ENCODE data around the gene ALDH8A1.

Gene ALDH8A1

DNA sequence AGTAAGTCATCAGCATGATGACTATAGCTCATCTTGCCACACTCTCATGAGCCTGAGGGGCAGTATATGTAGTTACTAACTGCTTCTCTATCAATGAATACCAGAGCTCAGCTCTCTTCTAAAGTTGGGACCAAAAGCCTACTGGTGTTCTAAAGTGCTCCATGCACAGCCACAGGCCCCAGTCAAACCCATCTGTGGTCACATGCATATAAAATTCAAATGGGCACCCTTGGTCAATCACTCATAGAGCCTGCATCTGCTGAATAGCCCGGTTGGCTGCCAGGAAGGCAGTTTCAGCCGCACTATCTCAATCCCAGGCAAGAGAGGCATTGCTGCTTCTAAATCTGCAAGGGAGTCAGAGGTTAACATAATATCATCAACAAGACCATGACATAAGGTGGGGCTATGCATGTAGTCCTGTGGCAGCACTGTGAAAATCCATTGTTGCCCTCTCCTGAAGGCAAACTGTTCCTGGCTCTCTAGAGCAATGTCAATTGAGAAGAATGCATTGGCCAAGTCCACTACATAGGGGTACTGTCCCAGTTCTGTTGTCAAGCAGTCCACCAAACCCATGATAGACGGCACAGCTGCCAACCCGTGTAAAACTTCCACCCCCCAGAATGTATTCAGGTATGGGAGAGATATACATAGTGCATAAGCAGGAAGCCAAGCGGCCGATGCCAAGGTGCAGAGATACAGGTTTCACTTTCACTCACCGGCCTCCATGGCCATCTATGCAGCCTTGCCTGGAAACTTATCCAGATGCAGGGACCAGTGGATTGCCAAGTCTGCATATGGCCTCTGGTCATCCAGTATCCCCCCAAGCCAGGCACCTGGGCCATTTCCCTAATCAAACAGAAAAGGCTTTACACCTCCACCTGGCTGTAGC lies 76.2 kb downstream of the ALDH8A1 start:
- Histone ChIP-seq H3K4me3 (replicated peaks; ENCODE audit: insufficient read depth, low read length) (no peak overlapping the region), H3K27me3 (ENCODE audit: insufficient read depth, poor library complexity, severe bottlenecking) (no peaks in the 10 kb centered on the region), H3K27ac (replicated peaks) (no peak overlapping the region)
- TF ChIP-seq SPI1 (IDR thresholded peaks at IDR 0.05; ENCODE audit: borderline replicate concordance, low read depth): no peak
- TF ChIP-seq POLR2AphosphoS5 (IDR thresholded peaks at IDR 0.05; ENCODE audit: low read depth): no peak
- TF ChIP-seq, protein P1, sequence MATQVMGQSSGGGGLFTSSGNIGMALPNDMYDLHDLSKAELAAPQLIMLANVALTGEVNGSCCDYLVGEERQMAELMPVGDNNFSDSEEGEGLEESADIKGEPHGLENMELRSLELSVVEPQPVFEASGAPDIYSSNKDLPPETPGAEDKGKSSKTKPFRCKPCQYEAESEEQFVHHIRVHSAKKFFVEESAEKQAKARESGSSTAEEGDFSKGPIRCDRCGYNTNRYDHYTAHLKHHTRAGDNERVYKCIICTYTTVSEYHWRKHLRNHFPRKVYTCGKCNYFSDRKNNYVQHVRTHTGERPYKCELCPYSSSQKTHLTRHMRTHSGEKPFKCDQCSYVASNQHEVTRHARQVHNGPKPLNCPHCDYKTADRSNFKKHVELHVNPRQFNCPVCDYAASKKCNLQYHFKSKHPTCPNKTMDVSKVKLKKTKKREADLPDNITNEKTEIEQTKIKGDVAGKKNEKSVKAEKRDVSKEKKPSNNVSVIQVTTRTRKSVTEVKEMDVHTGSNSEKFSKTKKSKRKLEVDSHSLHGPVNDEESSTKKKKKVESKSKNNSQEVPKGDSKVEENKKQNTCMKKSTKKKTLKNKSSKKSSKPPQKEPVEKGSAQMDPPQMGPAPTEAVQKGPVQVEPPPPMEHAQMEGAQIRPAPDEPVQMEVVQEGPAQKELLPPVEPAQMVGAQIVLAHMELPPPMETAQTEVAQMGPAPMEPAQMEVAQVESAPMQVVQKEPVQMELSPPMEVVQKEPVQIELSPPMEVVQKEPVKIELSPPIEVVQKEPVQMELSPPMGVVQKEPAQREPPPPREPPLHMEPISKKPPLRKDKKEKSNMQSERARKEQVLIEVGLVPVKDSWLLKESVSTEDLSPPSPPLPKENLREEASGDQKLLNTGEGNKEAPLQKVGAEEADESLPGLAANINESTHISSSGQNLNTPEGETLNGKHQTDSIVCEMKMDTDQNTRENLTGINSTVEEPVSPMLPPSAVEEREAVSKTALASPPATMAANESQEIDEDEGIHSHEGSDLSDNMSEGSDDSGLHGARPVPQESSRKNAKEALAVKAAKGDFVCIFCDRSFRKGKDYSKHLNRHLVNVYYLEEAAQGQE (IDR thresholded peaks at IDR 0.05; ENCODE audit: insufficient replicate concordance, low read depth): no peak
- TF ChIP-seq GABPA (IDR thresholded peaks at IDR 0.05; ENCODE audit: low read depth): no peak
- TF ChIP-seq, protein P2, sequence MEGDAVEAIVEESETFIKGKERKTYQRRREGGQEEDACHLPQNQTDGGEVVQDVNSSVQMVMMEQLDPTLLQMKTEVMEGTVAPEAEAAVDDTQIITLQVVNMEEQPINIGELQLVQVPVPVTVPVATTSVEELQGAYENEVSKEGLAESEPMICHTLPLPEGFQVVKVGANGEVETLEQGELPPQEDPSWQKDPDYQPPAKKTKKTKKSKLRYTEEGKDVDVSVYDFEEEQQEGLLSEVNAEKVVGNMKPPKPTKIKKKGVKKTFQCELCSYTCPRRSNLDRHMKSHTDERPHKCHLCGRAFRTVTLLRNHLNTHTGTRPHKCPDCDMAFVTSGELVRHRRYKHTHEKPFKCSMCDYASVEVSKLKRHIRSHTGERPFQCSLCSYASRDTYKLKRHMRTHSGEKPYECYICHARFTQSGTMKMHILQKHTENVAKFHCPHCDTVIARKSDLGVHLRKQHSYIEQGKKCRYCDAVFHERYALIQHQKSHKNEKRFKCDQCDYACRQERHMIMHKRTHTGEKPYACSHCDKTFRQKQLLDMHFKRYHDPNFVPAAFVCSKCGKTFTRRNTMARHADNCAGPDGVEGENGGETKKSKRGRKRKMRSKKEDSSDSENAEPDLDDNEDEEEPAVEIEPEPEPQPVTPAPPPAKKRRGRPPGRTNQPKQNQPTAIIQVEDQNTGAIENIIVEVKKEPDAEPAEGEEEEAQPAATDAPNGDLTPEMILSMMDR (IDR thresholded peaks at IDR 0.05; ENCODE audit: insufficient read depth, low read length): no peak
- DNase-seq (ENCODE audit: low read depth in 1 of 2, low spot score in 1 of 2): no peak

DNA sequence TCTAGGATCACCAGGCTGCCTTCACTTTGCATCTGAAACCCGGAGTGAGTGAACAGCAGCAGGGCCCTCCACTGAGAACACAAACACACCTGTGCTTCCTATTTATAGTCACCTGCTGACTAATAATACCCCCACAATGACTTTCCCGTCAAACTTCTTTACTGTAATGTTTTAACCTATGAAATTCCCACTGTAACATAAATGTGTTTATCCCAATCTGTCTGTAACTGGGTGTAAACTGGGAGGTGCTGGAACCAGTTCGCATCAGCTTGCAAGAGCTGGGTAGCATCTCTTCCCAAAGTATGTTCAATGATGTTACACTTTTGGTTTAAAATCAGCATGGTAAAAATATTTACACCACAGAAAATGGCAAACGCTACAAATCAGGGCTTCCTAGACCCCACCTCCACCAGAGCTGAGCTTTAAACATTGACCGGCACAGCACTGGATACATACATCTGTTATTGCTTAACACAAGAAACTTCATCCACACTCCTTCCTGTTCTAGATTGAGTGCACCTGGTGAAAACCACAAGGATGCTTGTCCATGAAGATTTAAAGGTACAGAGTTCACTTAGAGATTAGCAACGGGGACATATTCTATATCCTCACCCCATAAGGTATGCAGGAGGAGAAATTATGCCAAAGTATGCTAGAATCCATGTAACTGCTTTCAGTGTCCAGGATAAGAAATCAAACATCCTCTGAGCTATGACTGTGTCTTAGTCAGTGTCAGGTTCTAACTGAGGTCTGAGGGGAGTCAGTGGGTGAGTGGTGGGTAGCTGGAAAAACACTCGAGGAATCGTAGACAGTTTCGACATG lies 79.0 kb downstream of the ALDH8A1 start:
- Histone ChIP-seq H3K4me3 (replicated peaks; ENCODE audit: insufficient read depth, low read length) (no peak overlapping the region), H3K27ac (replicated peaks) (no peak overlapping the region), H3K27me3 (ENCODE audit: insufficient read depth, poor library complexity, severe bottlenecking) (no peaks in the 10 kb centered on the region)
- DNase-seq (ENCODE audit: low read depth in 1 of 2, low spot score in 1 of 2): no peak
- no peak for TF ChIP-seq GABPA (IDR thresholded peaks at IDR 0.05; ENCODE audit: low read depth)
- TF ChIP-seq, protein P2 (IDR thresholded peaks at IDR 0.05; ENCODE audit: insufficient read depth, low read length): no peak
- no peak for TF ChIP-seq SPI1 (IDR thresholded peaks at IDR 0.05; ENCODE audit: borderline replicate concordance, low read depth)
- no peak for TF ChIP-seq POLR2AphosphoS5 (IDR thresholded peaks at IDR 0.05; ENCODE audit: low read depth)
- TF ChIP-seq, protein P1 (IDR thresholded peaks at IDR 0.05; ENCODE audit: insufficient replicate concordance, low read depth): no peak

DNA sequence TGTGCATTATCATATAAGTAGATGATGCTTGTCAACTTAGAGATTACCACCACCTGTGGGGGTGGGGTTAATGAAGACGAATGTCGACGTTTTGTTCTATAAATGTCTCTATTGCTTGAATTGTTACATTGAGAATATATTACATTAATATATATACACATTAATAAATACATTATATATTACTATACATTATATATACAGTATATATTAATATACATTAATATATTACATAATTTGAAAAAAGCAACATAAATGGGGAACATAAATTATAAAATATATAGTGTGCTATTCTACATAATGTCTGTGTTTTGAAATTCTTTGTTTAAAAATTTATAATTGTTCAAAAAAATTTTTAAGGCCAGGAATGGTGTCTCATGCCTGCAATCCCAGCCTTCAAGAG lies 81.1 kb downstream of the ALDH8A1 start:
- Histone ChIP-seq H3K27me3 (ENCODE audit: insufficient read depth, poor library complexity, severe bottlenecking) (no peaks in the 10 kb centered on the region), H3K27ac (replicated peaks) (no peak overlapping the region), H3K4me3 (replicated peaks; ENCODE audit: insufficient read depth, low read length) (no peak overlapping the region)
- no peak for DNase-seq (ENCODE audit: low read depth in 1 of 2, low spot score in 1 of 2)
- TF ChIP-seq, protein P1 (IDR thresholded peaks at IDR 0.05; ENCODE audit: insufficient replicate concordance, low read depth): no peak
- TF ChIP-seq POLR2AphosphoS5 (IDR thresholded peaks at IDR 0.05; ENCODE audit: low read depth) (no peak), GABPA (IDR thresholded peaks at IDR 0.05; ENCODE audit: low read depth) (no peak)

All from HL-60 (cell line).